Lung microvascular endothelial cell (primary cell): ENCODE results near the gene NRBF2. TPM values are rescaled to one million over a fixed set of nuclear protein-coding genes. Genes with fewer than 3 reads are reported as not detected.

ENCODE experiments used
- DNase-seq, 2 donors: peaks; one replicate each; pipeline versions ENCODE4 v3.0.0 to v3.0.0-alpha.2; 2010; ENCODE audit warnings: low read depth in 2 of 2
- total RNA-seq: library from RNA; depleted of rRNA; stranded (reverse); fragments of >200 nt; gene quantifications from 2 replicates; pipeline ENCODE4 v1.2.1, GENCODE V29; 2014

NRBF2 gene
- total RNA-seq, 1 donor from 2014 or later, result 16.3 TPM

GRCh38 chr10:63157845-63158624, 24.9 kb downstream of the NRBF2 start:
- DNase-seq, result peak; percentile 92

GRCh38 chr10:63161592-63161991, 28.5 kb downstream of the NRBF2 start:
- no peak for DNase-seq

GRCh38 chr10:63164166-63164623, 31.1 kb downstream of the NRBF2 start:
- DNase-seq, result no peak

- no peak for DNase-seq
These were observed 32.1 kb downstream of the NRBF2 start for GRCh38 chr10:63165249-63165648.

- peak; percentile 89 for DNase-seq
These were observed 33.7 kb downstream of the NRBF2 start for GRCh38 chr10:63166742-63167258.

- DNase-seq, result no peak
These were observed 35.8 kb downstream of the NRBF2 start for GRCh38 chr10:63168821-63169462.

GRCh38 chr10:63169624-63170023, 36.5 kb downstream of the NRBF2 start:
- DNase-seq, result no peak

GRCh38 chr10:63171255-63171855, 38.2 kb downstream of the NRBF2 start:
- no peak for DNase-seq

- peak in 1 of 2 donors; percentile 16 for DNase-seq
These were observed 38.8 kb downstream of the NRBF2 start for GRCh38 chr10:63171926-63172325.

- DNase-seq, result peak; percentile 42 to 48
These were observed 40.5 kb downstream of the NRBF2 start for GRCh38 chr10:63173468-63174232.

- DNase-seq, result no peak
These were observed 42.4 kb downstream of the NRBF2 start for GRCh38 chr10:63175534-63175933.

GRCh38 chr10:63192826-63193225, 59.7 kb downstream of the NRBF2 start:
- no peak for DNase-seq

GRCh38 chr10:63197344-63198092, 64.4 kb downstream of the NRBF2 start:
- peak in 1 of 2 donors; percentile 77 for DNase-seq

GRCh38 chr10:63199716-63200115, 66.6 kb downstream of the NRBF2 start:
- no peak for DNase-seq

- no peak for DNase-seq
These were observed 67.3 kb downstream of the NRBF2 start for GRCh38 chr10:63200431-63200830.

- DNase-seq, result no peak
These were observed 68.0 kb downstream of the NRBF2 start for GRCh38 chr10:63201118-63201517.
